Body of pancreas (tissue), 4 donors: ENCODE data around the gene EDARADD.

Experiments used
- CTCF ChIP-seq, 7 experiments: fragments of 450-650 bp in 4 of 7; fragments of 200-600 bp in 3 of 7; sonication (generic) in 3 of 7; IDR thresholded peaks; one replicate each; pipeline ENCODE4 v1.5.1; 2016 to 2019; ENCODE audit warnings: antibody characterized with exemption in 7 of 7
- POLR2A ChIP-seq, 3 donors: fragments of 450-650 bp; IDR thresholded peaks; one replicate each; pipeline ENCODE4 v1.6.1; 2016; ENCODE audit warnings: antibody characterized with exemption in 3 of 3, mild to moderate bottlenecking in 2 of 3

- no peak for TF ChIP-seq CTCF (IDR thresholded peaks at IDR 0.05)
- no peak for TF ChIP-seq POLR2A (IDR thresholded peaks at IDR 0.05)
Measured at GRCh38 chr1:236398538-236398937, 4.5 kb downstream of the EDARADD start.
